Measurements from ENCODE around the gene BTLA.

GRCh38 chr3:112519424-112520001, 20.2 kb upstream of the BTLA start:
- TF ChIP-seq, protein P1, sequence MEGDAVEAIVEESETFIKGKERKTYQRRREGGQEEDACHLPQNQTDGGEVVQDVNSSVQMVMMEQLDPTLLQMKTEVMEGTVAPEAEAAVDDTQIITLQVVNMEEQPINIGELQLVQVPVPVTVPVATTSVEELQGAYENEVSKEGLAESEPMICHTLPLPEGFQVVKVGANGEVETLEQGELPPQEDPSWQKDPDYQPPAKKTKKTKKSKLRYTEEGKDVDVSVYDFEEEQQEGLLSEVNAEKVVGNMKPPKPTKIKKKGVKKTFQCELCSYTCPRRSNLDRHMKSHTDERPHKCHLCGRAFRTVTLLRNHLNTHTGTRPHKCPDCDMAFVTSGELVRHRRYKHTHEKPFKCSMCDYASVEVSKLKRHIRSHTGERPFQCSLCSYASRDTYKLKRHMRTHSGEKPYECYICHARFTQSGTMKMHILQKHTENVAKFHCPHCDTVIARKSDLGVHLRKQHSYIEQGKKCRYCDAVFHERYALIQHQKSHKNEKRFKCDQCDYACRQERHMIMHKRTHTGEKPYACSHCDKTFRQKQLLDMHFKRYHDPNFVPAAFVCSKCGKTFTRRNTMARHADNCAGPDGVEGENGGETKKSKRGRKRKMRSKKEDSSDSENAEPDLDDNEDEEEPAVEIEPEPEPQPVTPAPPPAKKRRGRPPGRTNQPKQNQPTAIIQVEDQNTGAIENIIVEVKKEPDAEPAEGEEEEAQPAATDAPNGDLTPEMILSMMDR (IDR thresholded peaks at IDR 0.05): peak; percentile 61 to 87 (median 75)
- TF ChIP-seq POLR2A (IDR thresholded peaks at IDR 0.05): no peak
